Esophagus muscularis mucosa (tissue), 3 donors: ENCODE results near the gene GTF3C1.
"Not testable (repeated sequence)": the region's sequence is repeated elsewhere in the genome, so short reads cannot be mapped to it uniquely, and the experiment has no call there.

ENCODE experiments used
- POLR2A ChIP-seq: fragments of 450-650 bp; IDR thresholded peaks from one replicate; pipeline ENCODE4 v1.6.1; 2017; ENCODE audit warnings: antibody characterized with exemption, moderate library complexity, mild to moderate bottlenecking, low read depth
- TF ChIP-seq, protein P1 (sequence below), 3 experiments: fragments of 200-600 bp in 2 of 3; fragments of 450-650 bp in 1 of 3; sonication (generic) in 2 of 3; IDR thresholded peaks; one replicate each; pipeline ENCODE4 v1.5.1; 2017 to 2019; ENCODE audit warnings: antibody characterized with exemption in 3 of 3, mild to moderate bottlenecking in 2 of 3, moderate library complexity in 1 of 3

DNA sequence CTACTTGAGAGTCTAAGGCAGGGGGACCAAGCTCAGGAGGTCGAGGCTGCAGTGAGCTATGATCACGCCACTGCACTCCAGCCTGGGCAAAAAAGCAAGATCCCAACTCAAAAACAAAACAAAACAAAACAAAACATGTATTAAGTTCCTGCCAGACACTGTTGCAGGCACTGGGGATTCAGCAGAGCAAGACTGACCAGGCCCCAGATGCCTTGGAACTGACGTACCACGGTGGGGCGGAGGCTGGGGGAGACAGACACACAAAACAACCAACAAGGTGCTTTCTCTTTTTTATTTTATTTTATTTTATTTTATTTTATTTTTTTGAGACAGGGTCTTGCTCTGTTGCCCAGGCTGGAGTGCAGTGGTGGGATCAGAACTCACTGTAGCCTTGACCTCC lies 114.6 kb downstream of the GTF3C1 start:
- not testable (repeated sequence) for TF ChIP-seq POLR2A
- TF ChIP-seq, protein P1, sequence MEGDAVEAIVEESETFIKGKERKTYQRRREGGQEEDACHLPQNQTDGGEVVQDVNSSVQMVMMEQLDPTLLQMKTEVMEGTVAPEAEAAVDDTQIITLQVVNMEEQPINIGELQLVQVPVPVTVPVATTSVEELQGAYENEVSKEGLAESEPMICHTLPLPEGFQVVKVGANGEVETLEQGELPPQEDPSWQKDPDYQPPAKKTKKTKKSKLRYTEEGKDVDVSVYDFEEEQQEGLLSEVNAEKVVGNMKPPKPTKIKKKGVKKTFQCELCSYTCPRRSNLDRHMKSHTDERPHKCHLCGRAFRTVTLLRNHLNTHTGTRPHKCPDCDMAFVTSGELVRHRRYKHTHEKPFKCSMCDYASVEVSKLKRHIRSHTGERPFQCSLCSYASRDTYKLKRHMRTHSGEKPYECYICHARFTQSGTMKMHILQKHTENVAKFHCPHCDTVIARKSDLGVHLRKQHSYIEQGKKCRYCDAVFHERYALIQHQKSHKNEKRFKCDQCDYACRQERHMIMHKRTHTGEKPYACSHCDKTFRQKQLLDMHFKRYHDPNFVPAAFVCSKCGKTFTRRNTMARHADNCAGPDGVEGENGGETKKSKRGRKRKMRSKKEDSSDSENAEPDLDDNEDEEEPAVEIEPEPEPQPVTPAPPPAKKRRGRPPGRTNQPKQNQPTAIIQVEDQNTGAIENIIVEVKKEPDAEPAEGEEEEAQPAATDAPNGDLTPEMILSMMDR (IDR thresholded peaks at IDR 0.05) = not testable (repeated sequence)
